Urinary bladder (tissue), 4 donors: Measurements from ENCODE around the gene DSC2. TPM values are rescaled to one million over a fixed set of nuclear protein-coding genes. Genes with fewer than 3 reads are reported as not detected.

Experiments used
- DNase-seq: peaks from one replicate; pipeline ENCODE4 v3.0.0-alpha.2; 2015; ENCODE audit errors: extremely low spot score
- H3K27ac ChIP-seq: one replicate; pipeline ENCODE4 v1.5.1; 2013; ENCODE audit warnings: low read depth, mild to moderate bottlenecking, moderate library complexity
- H3K36me3 ChIP-seq: one replicate; pipeline ENCODE4 v1.6.1; 2013; ENCODE audit warnings: mild to moderate bottlenecking, moderate library complexity; ENCODE audit not compliant: insufficient read depth
- H3K4me1 ChIP-seq: one replicate; pipeline ENCODE4 v1.6.1; 2013; ENCODE audit warnings: mild to moderate bottlenecking, moderate library complexity; ENCODE audit not compliant: insufficient read depth
- H3K4me3 ChIP-seq: one replicate; pipeline ENCODE4 v1.5.1; 2013; ENCODE audit warnings: low read depth, low read length
- WGBS: extraction: QIAGEN DNeasy Blood & Tissue Kit; methylation state at CpG from one replicate; pipeline ENCODE4 v1.1.7; 2013; 5-methylcytosine and 5-hydroxymethylcytosine counted together
- polyA plus RNA-seq: library from polyadenylated mRNA; stranded (reverse); fragments of 200-250 nt; gene quantifications from one replicate; pipeline ENCODE4 v1.2.3, GENCODE V29; 2013
- total RNA-seq: library from RNA; depleted of rRNA; stranded (reverse); fragments of >200 nt; gene quantifications from one replicate; pipeline ENCODE4 v1.2.3, GENCODE V29; 2014
- donor health status: healthy with polysubstance abuse.
- donor health status: healthy.

Gene DSC2
- total and polyA plus RNA-seq, 2 donors = 1.6 to 7.1 TPM

- no peak for DNase-seq
- Histone ChIP-seq H3K27ac (no peak overlapping the region), H3K4me3 (no peak overlapping the region), H3K4me1 (no peaks in the 10 kb centered on the region), H3K36me3 (no peaks in the 10 kb centered on the region)
- WGBS = 81% methylated on average over 3 of the region's 3 CpGs
Observed at GRCh38 chr18:31104444-31104843, 2.2 kb upstream of the DSC2 start.

- H3K36me3 ChIP-seq = no peaks in the 10 kb centered on the region
- no peak for DNase-seq
- H3K4me3 ChIP-seq = no peak overlapping the region
- H3K4me1 ChIP-seq = no peaks in the 10 kb centered on the region
- 77% methylated on average over 3 of the region's 3 CpGs for WGBS
- no peak overlapping the region for H3K27ac ChIP-seq
Observed at GRCh38 chr18:31103423-31103822, 1.2 kb upstream of the DSC2 start.

- WGBS = 67% methylated on average over 2 of the region's 2 CpGs
- Histone ChIP-seq H3K4me3 (no peak overlapping the region), H3K4me1 (no peaks in the 10 kb centered on the region), H3K27ac (no peak overlapping the region), H3K36me3 (no peaks in the 10 kb centered on the region)
- no peak for DNase-seq
Observed at GRCh38 chr18:31102941-31103340, 720 bp upstream of the DSC2 start.

GRCh38 chr18:31101183-31102024 lies 817 bp downstream of the DSC2 start:
- H3K4me1 ChIP-seq = no peaks in the 10 kb centered on the region
- H3K4me3 ChIP-seq = peak overlapping the region; percentile 40
- no peak for DNase-seq
- H3K27ac ChIP-seq = no peak overlapping the region
- H3K36me3 ChIP-seq = no peaks in the 10 kb centered on the region
- under 1% methylated on average over 72 of the region's 72 CpGs for WGBS

- peak overlapping the region; percentile 40 for H3K4me3 ChIP-seq
- DNase-seq = no peak
- WGBS = 17% methylated on average over 23 of the region's 23 CpGs
Observed at GRCh38 chr18:31100436-31101182, 1.6 kb downstream of the DSC2 start.

GRCh38 chr18:31099450-31100230 lies 2.6 kb downstream of the DSC2 start:
- DNase-seq = no peak
- H3K4me3 ChIP-seq = no peak overlapping the region
- H3K27ac ChIP-seq = no peak overlapping the region
- no peaks in the 10 kb centered on the region for H3K4me1 ChIP-seq
- WGBS = 92% methylated on average over 10 of the region's 10 CpGs
- no peaks in the 10 kb centered on the region for H3K36me3 ChIP-seq

More at GRCh38 chr18:31100436-31101182, 1.6 kb downstream of the DSC2 start:
- Histone ChIP-seq H3K27ac (no peak overlapping the region), H3K36me3 (no peaks in the 10 kb centered on the region), H3K4me1 (no peaks in the 10 kb centered on the region)

GRCh38 chr18:31098878-31099277 lies 3.3 kb downstream of the DSC2 start:
- Histone ChIP-seq H3K4me1 (no peaks in the 10 kb centered on the region), H3K4me3 (no peak overlapping the region), H3K36me3 (no peaks in the 10 kb centered on the region), H3K27ac (no peak overlapping the region)
- no peak for DNase-seq

GRCh38 chr18:31097666-31098065 lies 4.6 kb downstream of the DSC2 start:
- H3K27ac ChIP-seq = no peak overlapping the region
- H3K4me1 ChIP-seq = no peaks in the 10 kb centered on the region
- 66% methylated on average over 3 of the region's 3 CpGs for WGBS
- no peaks in the 10 kb centered on the region for H3K36me3 ChIP-seq
- no peak overlapping the region for H3K4me3 ChIP-seq
- DNase-seq = no peak

- Histone ChIP-seq H3K4me3 (no peak overlapping the region), H3K27ac (no peak overlapping the region), H3K36me3 (no peaks in the 10 kb centered on the region), H3K4me1 (no peaks in the 10 kb centered on the region)
- WGBS = 47% methylated on average over 2 of the region's 2 CpGs
- no peak for DNase-seq
Observed at GRCh38 chr18:31093880-31094279, 8.3 kb downstream of the DSC2 start.

GRCh38 chr18:31093294-31093693 lies 8.9 kb downstream of the DSC2 start:
- H3K4me3 ChIP-seq = no peak overlapping the region
- DNase-seq = no peak
- no peaks in the 10 kb centered on the region for H3K4me1 ChIP-seq
- no peak overlapping the region for H3K27ac ChIP-seq
- WGBS = 92% methylated on average over 3 of the region's 3 CpGs
- no peaks in the 10 kb centered on the region for H3K36me3 ChIP-seq

- WGBS = 75% methylated on average over 1 of the region's 1 CpG
- H3K4me3 ChIP-seq = no peak overlapping the region
- H3K36me3 ChIP-seq = no peaks in the 10 kb centered on the region
- no peaks in the 10 kb centered on the region for H3K4me1 ChIP-seq
- no peak overlapping the region for H3K27ac ChIP-seq
- no peak for DNase-seq
Observed at GRCh38 chr18:31091350-31091749, 10.9 kb downstream of the DSC2 start.

- WGBS = 93% methylated on average over 3 of the region's 3 CpGs
- no peak overlapping the region for H3K4me3 ChIP-seq
Observed at GRCh38 chr18:31088532-31088931, 13.7 kb downstream of the DSC2 start.

GRCh38 chr18:31079973-31080372 lies 22.2 kb downstream of the DSC2 start:
- DNase-seq = no peak
- H3K4me1 ChIP-seq = no peaks in the 10 kb centered on the region
- WGBS = 94% methylated on average over 3 of the region's 3 CpGs
- H3K27ac ChIP-seq = peak overlapping the region; percentile 10
- no peak overlapping the region for H3K4me3 ChIP-seq
- no peaks in the 10 kb centered on the region for H3K36me3 ChIP-seq

More at GRCh38 chr18:31088532-31088931, 13.7 kb downstream of the DSC2 start:
- no peak for DNase-seq
- Histone ChIP-seq H3K27ac (no peak overlapping the region), H3K36me3 (no peaks in the 10 kb centered on the region), H3K4me1 (no peaks in the 10 kb centered on the region)
